Neural crest cell (in vitro differentiated cells): ENCODE results near the gene FARSB. TPM values are rescaled to one million over a fixed set of nuclear protein-coding genes. Genes with fewer than 3 reads are reported as not detected.

ENCODE experiments used
- DNase-seq: peaks from one replicate; pipeline ENCODE4 v3.0.0; 2021; ENCODE audit warnings: low read depth, mixed read lengths, low spot score
- H3K27ac Mint-ChIP-seq: one replicate; pipeline ENCODE4 v1.8.0; 2021; ENCODE audit warnings: mild to moderate bottlenecking, mixed read lengths; ENCODE audit not compliant: unreplicated experiment
- H3K27me3 Mint-ChIP-seq: 2 replicates; pipeline ENCODE4 v1.8.0; 2021; ENCODE audit warnings: low read depth, mild to moderate bottlenecking, mixed read lengths
- H3K36me3 Mint-ChIP-seq: 2 replicates; pipeline ENCODE4 v1.8.0; 2021; ENCODE audit warnings: low read depth, mild to moderate bottlenecking, mixed read lengths
- H3K4me1 Mint-ChIP-seq: 2 replicates; pipeline ENCODE4 v1.8.0; 2021; ENCODE audit warnings: mixed read lengths
- H3K4me3 Mint-ChIP-seq: one replicate; pipeline ENCODE4 v1.8.0; 2021; ENCODE audit warnings: mild to moderate bottlenecking, mixed read lengths
- H3K9me3 Mint-ChIP-seq: 2 replicates; pipeline ENCODE4 v1.8.0; 2021; ENCODE audit warnings: mixed read lengths
- total RNA-seq: library from RNA; stranded (reverse); gene quantifications from 2 replicates; pipeline ENCODE4 v1.2.1, GENCODE V29; 2021
- TF ChIP-seq, protein P1 (sequence below): fragments of 200-600 bp; sonication (generic); conservative IDR thresholded peaks from 2 replicates; pipeline ENCODE4 v1.5.0; 2021; ENCODE audit warnings: antibody characterized with exemption, mild to moderate bottlenecking

The FARSB gene
- total RNA-seq, 1 donor from 2014 or later, result 38.7 TPM

- Mint-ChIP-seq H3K27ac (no peak overlapping the region), H3K9me3 (no peaks in the 10 kb centered on the region), H3K27me3 (no peaks in the 10 kb centered on the region), H3K4me1 (peaks cover 6% of the 10 kb centered on the region), H3K4me3 (no peak overlapping the region), H3K36me3 (peaks cover 15% of the 10 kb centered on the region)
- DNase-seq, result no peak
- TF ChIP-seq, protein P1, sequence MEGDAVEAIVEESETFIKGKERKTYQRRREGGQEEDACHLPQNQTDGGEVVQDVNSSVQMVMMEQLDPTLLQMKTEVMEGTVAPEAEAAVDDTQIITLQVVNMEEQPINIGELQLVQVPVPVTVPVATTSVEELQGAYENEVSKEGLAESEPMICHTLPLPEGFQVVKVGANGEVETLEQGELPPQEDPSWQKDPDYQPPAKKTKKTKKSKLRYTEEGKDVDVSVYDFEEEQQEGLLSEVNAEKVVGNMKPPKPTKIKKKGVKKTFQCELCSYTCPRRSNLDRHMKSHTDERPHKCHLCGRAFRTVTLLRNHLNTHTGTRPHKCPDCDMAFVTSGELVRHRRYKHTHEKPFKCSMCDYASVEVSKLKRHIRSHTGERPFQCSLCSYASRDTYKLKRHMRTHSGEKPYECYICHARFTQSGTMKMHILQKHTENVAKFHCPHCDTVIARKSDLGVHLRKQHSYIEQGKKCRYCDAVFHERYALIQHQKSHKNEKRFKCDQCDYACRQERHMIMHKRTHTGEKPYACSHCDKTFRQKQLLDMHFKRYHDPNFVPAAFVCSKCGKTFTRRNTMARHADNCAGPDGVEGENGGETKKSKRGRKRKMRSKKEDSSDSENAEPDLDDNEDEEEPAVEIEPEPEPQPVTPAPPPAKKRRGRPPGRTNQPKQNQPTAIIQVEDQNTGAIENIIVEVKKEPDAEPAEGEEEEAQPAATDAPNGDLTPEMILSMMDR, result no peak
Measured at GRCh38 chr2:222568865-222569264, 87.0 kb downstream of the FARSB start.

DNA sequence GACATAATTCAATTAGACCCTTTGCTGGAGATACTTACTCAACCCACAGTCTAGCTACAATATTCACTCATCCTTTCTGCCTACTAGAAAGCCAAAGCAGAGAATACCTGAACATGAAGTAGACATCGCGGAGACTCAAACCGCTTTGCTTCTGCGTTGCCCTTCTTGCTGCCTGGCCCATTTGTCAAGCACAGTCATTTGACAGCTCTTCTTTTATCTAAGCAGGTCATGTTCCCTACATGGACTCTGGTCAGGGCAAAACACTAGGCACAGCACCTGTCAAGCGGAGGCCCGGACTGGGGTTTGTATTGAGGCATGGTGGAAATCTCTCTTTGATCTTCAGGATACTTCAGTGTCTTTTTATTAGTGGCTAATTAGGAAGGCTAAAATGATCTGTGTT, 89.7 kb downstream of the FARSB start:
- no peak overlapping the region for H3K27ac Mint-ChIP-seq
- H3K9me3 Mint-ChIP-seq, result no peaks in the 10 kb centered on the region
- TF ChIP-seq, protein P1, result no peak
- DNase-seq, result no peak
- peaks cover 6% of the 10 kb centered on the region for H3K4me1 Mint-ChIP-seq
- no peak overlapping the region for H3K4me3 Mint-ChIP-seq
- H3K36me3 Mint-ChIP-seq, result peaks cover 9% of the 10 kb centered on the region
- no peaks in the 10 kb centered on the region for H3K27me3 Mint-ChIP-seq

GRCh38 chr2:222563936-222564335, 92.0 kb downstream of the FARSB start:
- peaks cover 5% of the 10 kb centered on the region for H3K36me3 Mint-ChIP-seq
- TF ChIP-seq, protein P1, result no peak
- DNase-seq, result no peak
- H3K4me1 Mint-ChIP-seq, result peaks cover 6% of the 10 kb centered on the region
- no peak overlapping the region for H3K27ac Mint-ChIP-seq
- no peaks in the 10 kb centered on the region for H3K27me3 Mint-ChIP-seq
- no peaks in the 10 kb centered on the region for H3K9me3 Mint-ChIP-seq
- no peak overlapping the region for H3K4me3 Mint-ChIP-seq

DNA sequence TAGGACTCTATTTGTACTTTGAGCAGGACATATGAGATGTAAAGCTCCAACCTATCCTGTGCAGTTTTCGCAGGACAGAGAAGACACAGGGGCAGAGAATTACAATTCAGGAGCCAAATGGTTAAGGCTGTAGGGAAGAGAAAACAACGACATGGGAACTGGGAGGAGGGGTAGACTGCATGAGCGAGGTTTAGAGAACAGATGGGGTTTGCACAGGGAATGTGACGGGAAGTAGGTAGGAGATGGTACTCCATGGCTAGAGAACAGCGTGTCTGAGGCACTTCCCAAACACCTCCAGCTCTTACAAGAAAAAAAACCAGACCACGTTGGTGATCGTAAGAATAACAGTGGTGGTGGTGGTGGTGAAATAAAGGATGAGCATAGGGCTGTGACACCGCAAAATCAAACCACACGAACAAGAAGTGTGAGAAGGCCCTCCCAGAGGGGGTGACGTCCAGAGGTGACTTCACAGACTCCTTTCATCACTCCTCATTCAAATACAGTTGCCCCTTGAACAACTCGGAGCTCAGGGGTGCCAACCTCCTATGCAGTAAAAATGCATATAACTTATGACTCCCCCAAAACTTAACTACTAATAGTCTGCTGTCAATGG, 92.7 kb downstream of the FARSB start:
- H3K36me3 Mint-ChIP-seq, result peaks cover 7% of the 10 kb centered on the region
- H3K27me3 Mint-ChIP-seq, result no peaks in the 10 kb centered on the region
- peaks cover 6% of the 10 kb centered on the region for H3K4me1 Mint-ChIP-seq
- no peak overlapping the region for H3K27ac Mint-ChIP-seq
- TF ChIP-seq, protein P1, result no peak
- H3K9me3 Mint-ChIP-seq, result no peaks in the 10 kb centered on the region
- no peak for DNase-seq
- no peak overlapping the region for H3K4me3 Mint-ChIP-seq

GRCh38 chr2:222561817-222562645, 93.9 kb downstream of the FARSB start:
- DNase-seq, result peak; percentile 61
- peaks cover 7% of the 10 kb centered on the region for H3K36me3 Mint-ChIP-seq
- H3K27ac Mint-ChIP-seq, result no peak overlapping the region
- TF ChIP-seq, protein P1, result peak; percentile 78
- peaks cover 9% of the 10 kb centered on the region for H3K4me1 Mint-ChIP-seq
- peaks cover 1% of the 10 kb centered on the region for H3K9me3 Mint-ChIP-seq
- H3K27me3 Mint-ChIP-seq, result no peaks in the 10 kb centered on the region
- H3K4me3 Mint-ChIP-seq, result no peak overlapping the region
